ENCODE results near the gene NPAS2. TPM values are rescaled to one million over a fixed set of nuclear protein-coding genes. Genes with fewer than 3 reads are reported as not detected.

NPAS2 gene
- total RNA-seq, 1 experiment from 2014 or later: 0.16 TPM

DNA sequence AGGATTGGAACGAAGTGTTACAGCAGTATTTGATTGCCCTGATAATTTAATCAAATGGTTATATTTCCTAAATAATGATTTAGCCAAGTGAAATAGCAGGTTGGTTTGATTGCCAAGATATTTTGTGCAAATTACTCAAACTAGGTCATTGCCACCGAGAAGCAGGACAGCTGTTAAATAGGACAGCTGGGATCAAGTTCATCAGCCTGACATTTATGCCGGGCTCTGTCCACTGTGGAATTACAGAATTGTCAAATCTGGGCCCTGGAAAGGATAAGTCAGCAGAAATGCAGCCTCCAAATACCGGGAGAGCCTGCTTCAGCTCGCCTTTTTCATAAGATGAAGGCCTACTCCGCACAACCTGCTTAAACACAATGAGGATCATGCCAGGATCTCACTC is 108.3 kb downstream of the NPAS2 start:
- no peak for DNase-seq
- Histone ChIP-seq H3K36me3 (no peaks in the 10 kb centered on the region), H3K27me3 (no peaks in the 10 kb centered on the region), H3K9me3 (no peaks in the 10 kb centered on the region), H3K4me3 (no peak overlapping the region)

DNA sequence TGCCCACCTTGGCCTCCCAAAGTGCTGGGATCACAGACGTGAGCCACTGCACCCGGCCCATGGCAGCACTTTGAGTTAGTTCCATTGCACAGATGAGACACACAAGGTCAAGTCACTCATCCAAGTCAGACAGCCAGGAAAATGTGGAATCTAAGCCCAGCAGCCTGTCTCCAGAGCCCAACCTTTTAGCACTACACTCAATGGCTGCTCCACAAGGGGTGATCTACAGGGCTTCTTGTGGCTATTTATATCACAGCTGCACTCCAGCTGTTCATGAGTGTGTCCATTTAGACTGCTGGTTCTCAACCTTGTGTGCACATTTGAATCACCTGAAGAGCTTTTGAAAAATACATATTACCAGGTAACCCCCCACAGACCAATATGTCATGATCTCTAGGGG is 109.2 kb downstream of the NPAS2 start:
- Histone ChIP-seq H3K27me3 (no peaks in the 10 kb centered on the region), H3K9me3 (no peaks in the 10 kb centered on the region), H3K4me3 (no peak overlapping the region), H3K36me3 (no peaks in the 10 kb centered on the region)
- DNase-seq: no peak

DNA sequence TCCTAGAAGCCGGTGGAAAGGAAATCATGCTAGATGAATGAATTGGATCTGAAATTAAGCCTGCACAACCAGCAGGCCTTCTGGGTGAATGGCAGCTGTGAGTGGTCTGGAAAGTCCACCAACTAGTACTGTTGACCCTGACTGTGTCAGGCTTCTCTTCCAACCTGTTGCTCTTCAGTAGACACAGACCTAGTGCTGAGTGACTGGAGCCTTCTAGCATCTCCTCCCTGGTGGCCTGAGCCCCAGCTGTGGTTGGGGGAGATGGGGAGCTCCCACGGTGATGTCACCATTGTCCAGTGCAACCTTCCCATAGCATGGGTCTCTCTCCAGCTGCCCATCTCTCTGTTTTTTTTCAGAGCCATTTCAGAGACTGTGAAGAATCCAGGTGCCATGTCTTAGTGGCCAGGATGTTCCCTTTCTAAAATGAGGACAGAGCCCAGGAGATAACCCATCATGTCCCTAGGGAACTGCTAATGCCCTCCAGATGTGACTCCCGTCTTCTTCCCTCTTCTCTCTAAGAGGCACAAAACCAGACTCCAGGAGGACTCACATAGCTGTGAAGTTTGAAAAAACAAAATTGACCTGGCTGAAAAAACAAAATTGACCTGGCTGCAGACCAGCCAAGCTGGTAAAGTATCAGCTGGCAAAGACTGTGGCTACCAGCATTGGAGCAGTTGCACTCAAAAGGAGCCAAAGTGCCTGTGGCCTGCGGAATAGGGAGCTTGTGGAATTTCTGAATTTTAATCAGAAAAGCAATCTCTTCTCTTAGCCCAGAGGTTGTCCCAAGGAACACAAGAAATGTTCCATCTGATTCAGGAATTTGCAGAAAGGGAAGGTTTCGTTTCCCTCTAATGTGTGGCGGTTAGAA is 114.8 kb downstream of the NPAS2 start:
- Histone ChIP-seq H3K4me3 (no peak overlapping the region), H3K9me3 (no peaks in the 10 kb centered on the region), H3K36me3 (no peaks in the 10 kb centered on the region), H3K27me3 (no peaks in the 10 kb centered on the region)
- no peak for DNase-seq

DNA sequence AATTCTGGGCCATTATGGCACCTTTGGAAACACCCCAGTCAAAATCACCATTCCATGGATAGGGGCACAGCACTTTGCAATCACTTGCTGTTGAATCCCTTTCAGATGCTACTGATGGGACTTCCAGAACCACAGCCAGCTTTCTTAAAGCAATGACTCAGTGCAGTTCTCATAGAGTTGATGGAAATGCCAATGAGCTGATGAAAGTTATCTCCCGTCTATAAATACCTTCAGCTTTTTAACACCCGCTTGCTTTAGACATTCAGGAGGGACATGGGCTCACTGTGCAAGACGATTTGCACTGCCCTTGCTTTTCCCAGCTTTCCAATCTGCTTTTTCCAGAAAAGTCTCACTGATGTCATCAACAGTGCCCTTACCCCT is 115.4 kb downstream of the NPAS2 start:
- H3K36me3 ChIP-seq: no peaks in the 10 kb centered on the region
- H3K9me3 ChIP-seq: no peaks in the 10 kb centered on the region
- H3K4me3 ChIP-seq: no peak overlapping the region
- peak; percentile 29 for DNase-seq
- no peaks in the 10 kb centered on the region for H3K27me3 ChIP-seq

DNA sequence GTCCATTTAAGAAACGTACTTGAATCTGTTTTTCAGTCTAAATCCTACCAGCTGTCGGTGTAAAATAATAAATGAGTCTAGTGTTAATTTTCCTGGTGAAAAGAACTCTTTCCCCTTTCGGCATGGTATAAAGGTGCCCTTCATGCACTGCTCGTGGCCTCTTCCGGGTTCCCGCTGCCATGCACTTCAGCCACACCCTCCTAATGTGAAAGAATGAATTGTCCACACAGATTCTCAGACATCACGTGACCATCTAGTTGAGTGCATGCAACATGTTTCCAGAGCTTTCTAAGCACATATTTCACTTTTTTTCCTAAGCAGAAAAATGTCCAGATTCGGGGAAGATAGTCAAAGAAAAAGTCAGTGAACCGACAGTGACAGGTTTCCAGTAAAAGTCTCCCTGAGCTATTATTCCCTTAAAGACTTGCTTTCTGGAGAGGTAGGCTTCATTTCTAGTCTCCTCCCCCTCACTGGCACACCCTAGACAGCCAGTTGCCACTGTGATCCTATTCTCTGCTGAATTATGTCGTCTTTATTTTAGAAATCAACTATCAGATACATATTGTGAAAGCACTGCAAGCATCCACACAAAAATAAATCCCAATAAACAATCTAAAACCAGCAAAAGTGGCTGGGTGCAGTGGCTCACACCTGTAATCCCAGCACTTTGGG is 116.3 kb downstream of the NPAS2 start:
- Histone ChIP-seq H3K4me3 (no peak overlapping the region), H3K27me3 (no peaks in the 10 kb centered on the region), H3K9me3 (no peaks in the 10 kb centered on the region), H3K36me3 (no peaks in the 10 kb centered on the region)
- DNase-seq: no peak

DNA sequence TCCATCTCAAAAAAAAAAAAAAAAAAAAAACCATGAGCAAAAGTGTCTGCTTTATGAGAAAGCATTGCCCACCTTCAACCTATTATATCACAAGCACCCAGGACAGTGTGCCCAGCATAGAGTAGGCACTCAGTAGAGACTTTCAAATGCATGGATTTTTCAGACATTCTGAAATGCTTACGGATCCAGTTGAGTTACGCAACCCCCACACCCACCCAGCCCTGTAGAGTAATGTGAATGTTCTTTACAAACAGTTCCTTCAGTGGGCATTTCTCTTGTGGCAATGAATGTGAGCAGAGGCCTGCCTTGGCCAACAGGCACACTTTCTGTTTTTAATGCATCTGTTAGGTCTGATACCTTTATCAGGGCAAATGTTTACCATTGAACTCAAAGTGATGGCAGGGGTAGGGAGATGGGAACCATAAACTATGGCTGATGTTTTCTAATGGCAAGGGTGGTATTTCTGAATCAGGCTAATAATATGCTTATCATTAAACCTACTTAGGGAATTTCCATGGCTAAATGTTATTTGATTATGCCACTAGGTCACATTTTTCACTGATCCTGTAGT is 117.1 kb downstream of the NPAS2 start:
- H3K9me3 ChIP-seq: no peaks in the 10 kb centered on the region
- no peak overlapping the region for H3K4me3 ChIP-seq
- DNase-seq: no peak
- no peaks in the 10 kb centered on the region for H3K27me3 ChIP-seq
- H3K36me3 ChIP-seq: no peaks in the 10 kb centered on the region

DNA sequence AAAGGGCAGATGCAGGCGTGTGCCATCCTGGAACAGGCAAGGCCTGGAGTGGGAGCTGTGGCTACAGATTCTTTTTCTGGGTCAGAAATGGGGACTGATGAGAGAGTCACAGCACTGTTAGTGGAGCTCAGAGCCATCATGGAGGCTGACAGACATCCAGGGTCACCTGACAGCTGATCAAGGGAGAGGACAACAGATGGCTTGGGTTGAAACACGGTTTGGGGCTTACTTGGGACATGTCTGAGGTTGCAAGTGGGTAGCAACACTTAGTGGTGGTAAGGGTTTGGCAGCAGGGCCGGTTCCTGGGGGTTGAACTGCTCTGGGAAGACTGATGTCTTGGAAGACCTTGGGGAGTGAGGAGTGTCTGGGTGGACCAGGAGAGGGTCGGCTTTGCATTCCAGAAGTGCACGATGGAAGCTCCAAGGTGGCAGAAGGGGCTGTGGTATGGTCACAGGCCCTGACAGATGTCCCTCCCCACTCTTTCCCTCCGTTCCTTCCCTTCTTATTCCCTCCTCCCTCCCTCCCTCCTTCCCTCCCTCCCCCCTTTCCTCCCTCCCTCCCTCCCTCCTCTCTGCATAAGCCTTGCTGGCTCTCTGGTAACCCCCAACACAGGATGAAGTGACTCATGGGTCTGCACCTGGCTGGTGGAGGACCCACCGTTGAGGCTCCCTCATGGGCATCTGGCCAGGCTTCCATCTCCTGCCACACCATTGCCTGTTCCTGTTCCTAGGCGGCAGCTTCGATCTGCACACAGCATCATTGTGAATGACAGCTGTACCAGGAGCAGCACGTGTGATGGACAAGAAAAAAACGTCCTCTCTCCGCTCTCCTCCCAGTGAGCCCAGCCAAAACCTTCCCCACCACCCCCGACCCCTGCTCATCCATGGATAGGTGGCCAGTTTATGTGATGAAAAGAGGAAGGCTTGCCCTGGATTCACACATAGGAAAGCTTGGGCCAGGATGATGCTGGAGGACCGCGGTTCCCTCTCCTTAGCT is 118.4 kb downstream of the NPAS2 start:
- DNase-seq: no peak
- Histone ChIP-seq H3K9me3 (no peaks in the 10 kb centered on the region), H3K27me3 (no peaks in the 10 kb centered on the region), H3K4me3 (no peak overlapping the region), H3K36me3 (no peaks in the 10 kb centered on the region)

DNA sequence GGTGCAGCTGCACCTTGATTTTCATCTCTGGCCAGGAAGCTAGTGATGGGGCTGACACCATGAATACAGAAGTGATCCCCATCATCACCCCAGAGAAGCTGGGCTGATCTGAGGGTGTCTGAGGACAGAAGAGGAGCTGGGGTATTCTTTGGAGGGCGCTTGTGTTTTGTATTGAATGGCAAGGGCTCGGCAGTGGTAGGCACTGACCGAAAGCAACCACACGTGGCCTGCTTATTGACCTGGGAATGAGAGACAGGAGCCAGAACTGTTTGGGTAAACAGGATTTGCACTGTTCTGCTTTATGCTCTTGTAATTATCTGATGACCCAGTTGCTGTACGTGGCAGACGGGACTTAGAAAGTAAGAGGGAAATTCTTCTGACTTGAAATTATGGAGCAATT is 119.5 kb downstream of the NPAS2 start:
- Histone ChIP-seq H3K4me3 (no peak overlapping the region), H3K27me3 (no peaks in the 10 kb centered on the region), H3K9me3 (no peaks in the 10 kb centered on the region), H3K36me3 (no peaks in the 10 kb centered on the region)
- DNase-seq: no peak

DNA sequence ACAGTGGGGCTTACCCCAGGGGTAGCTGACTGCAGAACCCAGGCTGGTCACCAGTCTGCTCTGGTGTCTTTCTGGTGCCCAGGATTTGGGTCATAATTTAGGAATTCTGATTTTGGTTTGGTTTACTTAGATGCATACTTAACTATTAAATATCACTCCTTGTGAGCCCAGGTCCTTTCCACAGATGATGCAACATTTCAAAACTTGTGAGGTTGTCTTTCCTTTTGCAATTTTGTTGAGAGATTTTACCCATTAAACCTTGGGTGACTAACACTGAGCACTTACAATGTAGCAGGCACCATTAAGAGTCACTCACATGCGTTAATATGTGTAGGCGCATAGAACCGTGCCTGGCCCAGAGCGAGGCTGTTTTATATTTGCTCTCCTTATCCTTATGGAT is 120.3 kb downstream of the NPAS2 start:
- no peaks in the 10 kb centered on the region for H3K36me3 ChIP-seq
- H3K27me3 ChIP-seq: no peaks in the 10 kb centered on the region
- no peak overlapping the region for H3K4me3 ChIP-seq
- DNase-seq: no peak
- no peaks in the 10 kb centered on the region for H3K9me3 ChIP-seq

DNA sequence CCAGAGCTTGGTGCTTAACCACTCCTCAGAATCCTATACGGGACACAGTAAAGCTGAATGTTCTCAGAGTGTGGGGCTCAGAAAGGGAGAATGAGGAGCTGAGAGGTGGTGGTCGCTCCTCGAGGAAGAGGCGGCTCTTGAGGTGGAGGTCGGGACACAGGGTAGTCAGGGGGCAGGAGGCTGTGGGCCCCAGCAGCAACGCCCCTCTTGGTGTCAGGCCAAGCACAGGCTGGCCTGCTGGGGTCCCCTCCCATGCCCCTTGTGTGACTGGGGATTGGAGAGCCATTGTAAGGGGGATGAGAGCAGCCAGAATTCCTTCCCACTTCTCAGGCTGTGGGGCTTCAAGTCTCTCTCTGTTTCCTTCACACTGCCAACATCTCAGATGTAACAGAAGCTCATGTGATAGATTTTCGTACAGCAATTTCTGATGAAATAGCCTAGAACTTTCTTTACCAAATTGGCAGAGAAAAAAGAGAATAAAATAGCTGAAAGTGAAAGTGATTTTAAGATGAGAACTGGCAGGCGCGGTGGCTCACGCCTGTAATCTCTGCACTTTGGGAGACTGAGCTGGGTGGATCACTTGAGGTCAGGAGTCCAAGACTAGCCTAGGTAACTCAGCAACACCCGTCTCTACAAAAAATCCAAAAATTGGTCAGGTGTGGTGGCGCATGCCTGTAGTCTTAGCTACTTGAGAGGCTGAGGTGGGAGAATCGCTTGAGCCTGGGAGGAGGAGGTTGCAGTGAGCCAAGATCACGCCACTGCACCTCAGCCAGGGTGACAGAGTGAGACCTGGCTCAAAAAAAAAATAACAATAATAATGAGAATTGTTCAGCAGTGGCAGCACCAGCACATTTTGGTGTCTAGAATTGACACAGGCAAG is 121.1 kb downstream of the NPAS2 start:
- H3K27me3 ChIP-seq: no peaks in the 10 kb centered on the region
- H3K36me3 ChIP-seq: no peaks in the 10 kb centered on the region
- H3K4me3 ChIP-seq: no peak overlapping the region
- DNase-seq: no peak
- no peaks in the 10 kb centered on the region for H3K9me3 ChIP-seq

DNA sequence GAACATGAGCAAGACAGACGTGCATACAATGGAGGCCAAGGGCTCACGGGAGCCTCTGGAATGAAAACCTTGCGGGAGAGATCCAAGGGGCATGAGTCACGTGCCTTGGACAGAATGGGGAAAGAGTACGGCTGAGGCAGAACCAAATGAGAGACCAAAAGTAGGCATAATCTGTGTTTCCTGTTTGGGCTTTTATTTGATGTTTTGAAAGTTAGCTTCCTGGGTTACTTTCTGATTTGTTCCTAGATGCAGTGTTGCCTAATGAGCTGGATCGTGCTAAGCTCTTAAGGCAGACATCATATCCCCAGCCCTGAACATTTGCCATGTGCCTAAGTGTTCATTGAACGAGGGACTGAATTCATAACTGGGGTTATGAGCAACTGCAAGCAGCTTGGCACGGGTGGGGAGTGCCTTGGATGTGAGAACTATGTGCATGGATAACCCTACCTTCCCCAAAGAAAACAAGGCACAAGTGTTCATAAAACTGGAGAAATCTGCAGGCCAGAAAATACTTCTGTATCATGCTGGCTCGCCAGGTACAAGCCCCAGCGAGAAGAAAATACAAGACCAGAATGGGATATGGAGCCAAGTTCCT is 121.8 kb downstream of the NPAS2 start:
- DNase-seq: peak; percentile 43
- Histone ChIP-seq H3K4me3 (no peak overlapping the region), H3K36me3 (no peaks in the 10 kb centered on the region), H3K9me3 (no peaks in the 10 kb centered on the region), H3K27me3 (no peaks in the 10 kb centered on the region)

DNA sequence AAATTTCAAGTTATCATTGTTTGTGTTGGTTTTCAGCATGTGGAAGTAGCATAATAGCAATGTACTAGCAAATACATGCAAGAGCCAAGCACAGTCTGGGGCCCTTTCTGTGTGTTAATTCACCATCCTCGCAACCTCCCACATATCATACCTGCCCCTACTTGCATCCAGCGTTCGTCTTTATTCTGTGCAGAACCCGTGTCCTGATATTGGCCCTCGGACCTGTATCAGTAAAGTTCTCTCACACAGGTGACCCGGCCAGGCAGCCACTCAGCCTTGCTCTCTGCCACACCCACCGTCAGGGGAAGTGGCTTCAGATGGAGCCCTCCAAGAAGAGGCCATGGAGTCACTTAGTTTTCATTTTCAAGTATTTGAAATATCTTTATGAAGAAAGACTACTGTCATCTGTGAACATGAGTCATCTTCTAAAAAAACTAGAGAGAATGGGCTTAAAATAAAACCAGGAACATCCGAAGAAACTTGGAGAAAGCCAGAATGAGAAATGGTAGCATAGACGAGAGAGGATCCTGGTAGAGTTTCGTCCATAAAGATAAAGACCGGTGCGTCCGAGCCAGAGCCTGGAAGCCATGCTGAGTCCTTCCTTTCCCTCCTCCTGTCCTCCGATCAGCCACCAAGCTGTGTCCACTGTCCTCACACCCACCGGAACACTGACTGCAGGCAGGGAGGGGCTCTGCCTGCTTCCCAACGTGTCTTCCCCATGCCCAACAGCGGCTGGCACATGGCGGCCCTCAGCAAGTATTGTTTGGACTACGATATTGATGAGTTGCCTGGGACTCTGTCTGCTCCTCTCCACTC is 124.9 kb downstream of the NPAS2 start:
- Histone ChIP-seq H3K27me3 (no peaks in the 10 kb centered on the region), H3K4me3 (no peak overlapping the region), H3K9me3 (no peaks in the 10 kb centered on the region), H3K36me3 (no peaks in the 10 kb centered on the region)
- DNase-seq: no peak

DNA sequence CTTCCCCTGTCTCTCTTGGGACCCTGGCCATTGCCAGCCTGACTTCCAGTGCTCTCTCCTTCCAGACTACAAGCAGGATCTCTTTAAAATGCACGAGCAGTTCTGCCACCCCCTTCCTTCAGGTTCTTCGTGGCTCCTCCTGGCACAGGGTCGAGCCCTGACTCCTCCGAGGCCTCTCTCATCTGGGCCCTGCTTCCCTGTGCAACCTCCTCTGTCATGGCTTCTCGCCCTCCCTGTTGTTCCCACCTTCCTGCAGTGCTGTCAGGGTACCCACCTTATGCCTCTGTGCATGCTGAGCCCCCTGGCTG is 125.4 kb downstream of the NPAS2 start:
- Histone ChIP-seq H3K36me3 (no peaks in the 10 kb centered on the region), H3K4me3 (no peak overlapping the region), H3K27me3 (no peaks in the 10 kb centered on the region), H3K9me3 (no peaks in the 10 kb centered on the region)
- DNase-seq: no peak

DNA sequence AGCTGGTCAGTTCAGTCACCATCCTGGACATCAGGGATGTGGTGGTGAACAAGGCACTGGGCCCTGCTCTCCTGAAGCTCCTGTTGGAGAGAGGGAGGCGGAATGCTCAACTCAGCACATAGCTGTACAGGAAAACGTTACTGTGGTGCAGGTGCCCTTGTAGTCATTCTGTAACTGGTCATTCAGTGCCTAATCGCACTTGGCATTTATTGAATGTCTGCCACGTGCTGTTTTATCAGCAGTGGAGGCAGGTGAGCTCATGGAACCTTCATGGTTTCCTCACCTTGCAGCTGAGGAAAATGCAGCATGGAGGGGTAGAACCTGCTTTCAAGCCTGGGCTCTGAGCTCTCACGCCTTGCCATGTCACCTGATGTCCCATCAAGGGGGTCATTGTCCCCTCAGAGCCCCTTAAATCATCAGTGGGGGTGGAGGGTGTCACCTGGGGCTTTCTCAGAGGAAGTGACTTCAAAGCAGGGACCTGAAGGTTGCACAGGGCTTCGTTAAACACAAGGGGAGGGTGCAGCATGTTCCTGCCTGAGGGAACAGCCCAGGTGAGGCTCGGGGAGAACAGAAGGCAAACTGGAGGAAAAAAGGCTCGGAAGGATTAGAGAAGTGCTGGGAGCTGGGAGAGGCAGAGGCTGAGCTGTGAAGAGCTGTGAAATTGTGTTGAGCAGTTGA is 126.1 kb downstream of the NPAS2 start:
- no peaks in the 10 kb centered on the region for H3K9me3 ChIP-seq
- no peak for DNase-seq
- no peaks in the 10 kb centered on the region for H3K27me3 ChIP-seq
- H3K36me3 ChIP-seq: no peaks in the 10 kb centered on the region
- H3K4me3 ChIP-seq: no peak overlapping the region
